ENCODE data around the gene FXYD6.

The FXYD6 gene

DNA sequence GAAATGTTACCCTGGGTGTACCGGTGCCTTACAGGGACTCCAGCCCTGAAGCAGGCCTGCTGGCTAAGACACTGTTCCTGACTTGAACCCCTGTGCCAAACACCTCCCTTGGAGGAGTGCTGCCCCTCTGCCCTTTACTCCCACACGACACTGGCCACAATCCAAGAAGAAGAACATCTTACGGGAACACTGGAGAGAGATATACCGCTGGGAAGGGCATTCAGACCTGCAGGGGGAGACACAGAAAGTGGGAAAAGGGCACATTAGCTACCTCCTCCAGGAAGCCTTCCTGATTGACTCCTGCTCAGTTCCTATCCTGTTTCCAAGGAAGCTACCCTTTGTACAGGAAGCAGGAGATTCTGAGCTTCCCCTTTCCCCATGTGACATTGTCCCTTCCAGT is 34.1 kb upstream of the FXYD6 start:
- no peak for DNase-seq

DNA sequence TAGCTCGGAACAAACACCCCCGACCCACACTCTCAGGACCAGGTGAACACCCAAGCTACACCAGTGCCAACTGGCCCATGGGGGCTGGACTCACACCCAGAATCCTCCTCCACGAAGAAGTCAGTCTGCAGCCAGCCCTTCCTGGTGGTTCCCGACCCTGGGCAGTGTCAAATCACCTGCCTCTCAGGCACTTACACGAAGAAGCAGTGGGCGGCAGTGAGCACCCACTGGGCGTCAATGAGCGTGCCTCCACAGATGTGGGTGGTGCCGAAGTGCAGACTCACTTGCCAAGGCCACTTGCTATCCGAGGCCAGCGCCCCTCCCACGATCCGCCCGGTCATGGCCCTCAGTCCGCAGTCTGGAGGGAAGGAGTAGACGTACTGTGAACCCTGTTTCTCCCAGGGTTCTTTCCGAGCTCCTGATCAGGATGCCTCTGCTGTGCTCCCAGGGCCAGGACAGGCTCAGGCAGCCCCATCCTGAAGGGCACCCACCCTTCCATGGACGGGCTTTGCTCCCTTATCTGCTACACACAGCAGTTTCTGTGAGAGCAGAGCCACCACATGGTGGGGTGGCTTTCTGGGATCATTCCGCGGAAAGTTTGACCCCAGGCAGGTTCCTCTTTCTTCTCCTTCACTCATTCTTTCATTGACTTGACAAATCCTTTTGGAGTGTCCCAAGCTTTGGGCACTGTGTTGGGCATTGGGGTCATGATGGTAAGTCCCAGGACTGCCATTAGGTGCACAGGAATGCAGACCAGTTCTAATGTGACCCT is 33.3 kb upstream of the FXYD6 start:
- no peak for DNase-seq

DNA sequence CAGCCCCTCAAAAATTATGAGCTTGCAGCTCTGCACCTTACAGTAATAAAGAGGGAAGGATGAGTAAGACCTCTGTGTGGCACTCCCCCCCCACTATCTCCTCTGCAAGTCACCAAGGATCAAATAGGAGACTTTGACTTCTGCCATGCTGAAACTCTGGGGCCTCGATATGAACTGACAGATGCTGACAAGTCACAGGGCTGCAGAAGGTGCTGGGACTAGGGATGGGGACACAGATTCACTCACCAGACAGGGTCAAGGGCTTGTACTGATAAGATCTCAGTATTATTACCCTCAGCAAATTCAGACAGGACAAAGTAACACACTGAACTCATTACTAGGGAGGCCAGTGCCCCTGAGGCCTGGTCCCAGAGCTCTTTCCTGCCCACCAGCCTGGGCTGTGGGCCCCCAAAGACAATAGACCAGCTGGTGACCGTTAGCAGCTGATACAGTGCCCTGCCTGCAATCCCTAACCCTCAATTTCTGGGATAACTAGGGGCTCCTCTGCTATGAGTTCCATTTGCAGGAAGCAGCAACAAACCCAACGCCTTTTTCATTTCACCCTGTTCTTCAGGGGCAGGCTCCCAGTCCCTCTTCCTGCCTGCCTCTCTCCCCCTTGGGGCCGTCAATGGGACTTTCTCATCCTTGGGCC is 32.6 kb upstream of the FXYD6 start:
- no peak for DNase-seq

DNA sequence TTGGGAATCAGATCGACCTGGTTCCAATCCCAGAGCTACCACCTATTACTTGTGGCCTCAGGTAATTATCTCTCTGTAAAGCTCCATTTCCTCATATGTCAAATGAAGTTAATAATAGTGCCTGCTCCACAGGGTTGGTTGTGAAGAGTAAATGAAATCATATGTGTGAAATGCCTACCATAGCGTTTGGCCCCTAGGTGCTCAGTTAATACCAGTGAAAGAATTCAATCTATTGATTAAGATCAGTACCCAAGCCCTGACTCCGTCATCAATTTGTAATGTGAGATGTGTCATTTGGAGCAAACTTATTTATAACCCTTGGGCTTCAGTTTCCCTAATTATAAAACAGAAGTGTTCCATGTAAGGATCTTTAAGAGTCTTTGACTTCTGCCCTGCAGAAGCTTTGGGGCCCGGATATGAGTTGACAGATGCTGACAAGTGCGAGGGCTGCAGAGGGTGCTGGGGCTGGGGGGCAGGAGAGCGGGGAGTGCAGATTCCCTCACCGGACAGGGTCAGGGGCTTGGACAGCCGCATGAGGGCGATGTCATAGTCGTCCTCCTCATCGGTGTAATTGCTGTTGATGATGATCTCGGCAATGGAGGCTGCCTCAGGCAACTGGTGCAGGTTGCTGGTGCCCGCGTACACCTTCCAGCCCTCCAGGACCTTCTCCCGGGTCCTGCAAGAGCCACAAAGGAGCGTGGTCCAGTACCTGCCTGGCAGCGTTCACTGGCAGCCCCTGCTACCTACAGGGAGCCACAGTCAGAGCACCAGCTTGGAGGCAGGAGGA is 31.8 kb upstream of the FXYD6 start:
- DNase-seq: no peak

DNA sequence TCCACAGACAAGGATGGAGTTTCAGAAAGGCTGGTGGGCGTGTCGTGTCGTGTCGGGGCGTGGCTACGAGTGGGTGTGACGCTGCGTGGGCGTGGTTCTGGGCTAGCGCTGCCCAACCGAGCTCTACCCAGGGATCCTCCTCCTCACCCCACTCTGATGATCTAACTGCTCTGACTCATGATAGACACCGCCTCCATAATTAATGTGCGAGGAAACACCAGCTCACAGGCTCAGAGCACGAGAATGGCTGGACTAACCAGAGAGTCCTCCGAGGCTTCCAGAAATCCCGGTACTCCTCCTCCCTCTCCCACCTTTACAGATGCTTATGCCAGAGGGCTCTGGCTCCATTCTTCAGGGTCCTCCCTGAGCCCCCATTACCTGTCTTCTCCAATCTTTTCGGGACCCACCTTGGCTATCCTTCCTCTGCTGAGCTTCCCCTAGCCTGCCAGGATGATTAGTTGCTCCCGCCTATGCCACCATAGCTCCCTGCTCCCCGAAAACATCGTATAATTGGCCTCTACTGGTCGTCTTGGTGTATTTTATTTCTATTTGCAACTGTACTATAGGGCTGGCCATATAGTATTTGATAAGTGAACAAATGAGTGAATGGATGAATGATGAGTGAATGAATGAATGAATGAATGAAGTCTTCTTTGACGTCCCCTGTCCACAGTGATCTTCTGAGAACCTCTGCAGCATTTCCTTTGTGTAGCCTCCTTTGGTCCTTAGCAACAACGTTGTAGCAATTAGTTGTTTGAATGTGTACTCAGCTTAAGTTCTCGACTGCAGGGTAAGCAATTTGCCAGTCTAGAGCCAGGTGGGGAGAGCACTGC is 31.0 kb upstream of the FXYD6 start:
- DNase-seq: peak; percentile 95 to 98

DNA sequence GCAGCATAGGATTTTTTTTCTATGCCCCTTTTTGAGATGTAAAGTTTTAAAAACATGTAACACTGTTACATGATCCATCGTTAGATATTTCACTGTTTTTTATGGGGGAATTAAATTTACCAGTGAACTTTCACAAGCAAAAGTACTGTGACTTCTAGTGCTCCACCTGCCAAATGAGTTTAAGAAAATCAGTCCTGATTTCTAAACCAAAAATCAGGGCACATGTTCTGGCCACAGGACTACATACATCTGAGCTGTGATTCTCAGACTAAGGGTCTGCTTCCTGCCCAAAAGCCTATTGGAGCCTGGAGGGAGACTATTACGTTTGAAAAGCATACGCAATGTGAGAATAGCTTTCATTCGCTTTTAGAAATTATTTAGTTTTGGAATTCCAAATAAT is 30.3 kb upstream of the FXYD6 start:
- no peak for DNase-seq

DNA sequence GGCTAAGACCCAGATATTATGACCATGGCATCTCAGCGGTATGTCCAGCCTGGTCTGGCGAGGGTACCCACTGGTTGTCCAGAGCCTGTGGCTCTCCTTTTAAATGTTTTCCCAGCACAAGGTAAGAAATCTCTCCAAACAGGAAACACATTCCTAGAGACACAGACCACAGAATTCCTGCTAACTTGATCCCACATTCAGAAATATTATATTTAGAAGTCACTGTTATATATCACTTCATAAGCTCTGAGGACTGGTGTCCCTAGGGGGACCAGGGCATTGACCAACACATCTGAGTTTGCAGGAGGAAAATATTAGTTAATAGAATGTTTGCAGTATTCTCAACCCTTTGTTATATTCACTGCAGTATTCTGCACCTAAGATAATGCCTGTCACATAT is 29.7 kb upstream of the FXYD6 start:
- DNase-seq: no peak

DNA sequence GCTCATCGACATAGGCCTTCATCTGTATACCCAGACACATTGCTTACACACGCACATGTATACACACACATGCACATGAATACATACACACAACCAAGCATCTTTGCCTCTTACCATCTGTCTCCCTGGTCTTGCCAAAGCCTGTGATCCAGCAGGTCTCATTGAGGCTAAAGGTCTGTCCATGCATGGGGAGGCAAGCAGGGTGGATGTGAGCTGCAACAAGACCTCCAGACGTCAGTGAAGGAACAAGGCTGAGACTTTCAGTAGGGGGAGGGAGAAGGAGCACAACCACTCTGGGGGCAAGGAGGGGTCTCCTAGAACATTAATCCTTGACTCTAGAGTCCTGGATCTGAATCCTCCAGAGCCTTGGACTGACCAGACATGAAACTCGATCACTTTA is 29.1 kb upstream of the FXYD6 start:
- no peak for DNase-seq

DNA sequence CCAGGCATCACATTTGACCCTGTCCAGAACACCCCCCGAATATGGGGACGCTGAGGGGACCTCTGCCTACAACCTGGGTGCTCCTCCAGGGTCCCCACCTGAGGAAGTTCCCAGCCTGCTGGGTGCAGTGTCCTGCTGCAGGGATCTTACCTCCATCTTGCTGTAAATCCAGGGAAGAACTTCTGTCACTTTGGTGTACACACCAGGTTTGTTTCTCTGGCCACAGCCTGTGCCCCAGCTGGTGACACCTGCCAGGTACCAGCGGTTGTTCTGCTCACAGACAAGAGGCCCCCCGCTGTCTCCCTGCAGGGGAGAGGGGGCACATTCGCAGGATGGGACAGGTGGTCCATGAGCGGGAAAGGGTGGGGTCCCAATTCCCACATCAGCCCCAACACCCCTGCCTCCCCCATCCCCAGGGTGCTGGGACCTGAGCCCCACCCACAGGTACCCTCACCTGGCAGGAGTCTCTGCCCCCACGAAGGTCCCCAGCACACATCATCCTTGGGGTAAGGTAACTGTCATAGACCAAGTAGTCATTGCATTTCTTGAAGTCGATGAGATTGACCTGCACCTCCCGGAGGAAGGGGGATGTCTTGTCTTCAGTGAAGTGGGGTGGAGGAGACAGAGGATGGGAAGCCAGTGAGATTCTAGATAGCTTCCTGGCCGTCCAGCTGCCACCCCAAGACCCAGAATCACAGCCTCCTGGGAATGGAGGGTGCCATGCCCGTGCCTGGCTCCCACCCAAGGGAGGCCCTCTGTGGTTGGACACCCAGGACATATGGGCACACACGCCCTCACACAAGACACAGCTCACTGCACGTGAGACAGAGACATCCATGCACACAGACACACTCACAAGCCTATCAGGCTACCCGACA is 27.3 kb upstream of the FXYD6 start:
- no peak for DNase-seq

DNA sequence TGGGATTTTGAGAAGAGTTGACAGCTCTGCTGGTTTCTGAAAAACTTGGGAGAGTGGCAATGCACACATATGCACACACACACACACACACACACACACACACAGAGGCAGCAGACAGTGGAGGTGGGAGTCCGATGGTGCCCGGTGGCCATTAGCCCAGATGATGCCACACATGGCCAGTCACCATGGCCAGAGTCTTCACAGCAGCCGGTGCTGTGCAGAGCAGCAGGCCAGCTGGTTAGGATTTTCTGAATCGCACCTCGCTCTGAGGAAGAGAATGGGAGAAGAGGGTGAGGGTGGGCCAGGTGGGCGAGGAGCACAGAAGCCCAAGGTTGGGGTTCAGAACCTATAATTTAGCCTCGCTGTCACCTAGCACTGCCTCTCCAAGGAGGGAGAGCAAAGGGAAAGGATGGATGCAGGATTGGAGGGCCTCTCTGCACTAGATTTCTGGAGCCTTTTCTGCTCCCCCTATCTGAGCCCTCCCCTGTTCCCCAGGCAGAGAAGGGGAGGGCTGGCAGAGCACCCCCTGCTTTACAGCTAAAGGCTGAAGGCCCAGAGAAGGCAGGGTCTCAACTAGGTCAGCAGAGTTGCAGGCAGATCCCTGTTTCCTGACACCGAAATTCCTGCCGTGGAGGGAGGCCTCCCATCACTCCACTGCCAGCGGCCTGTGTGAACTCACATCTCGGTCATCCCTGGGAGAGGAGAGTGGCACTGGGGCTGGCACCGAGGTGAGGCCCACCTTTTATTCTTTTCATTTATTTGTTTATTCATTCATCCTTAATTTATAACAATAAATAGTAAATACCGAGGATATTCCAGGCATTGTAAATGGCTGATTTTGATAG is 25.8 kb upstream of the FXYD6 start:
- DNase-seq: no peak

DNA sequence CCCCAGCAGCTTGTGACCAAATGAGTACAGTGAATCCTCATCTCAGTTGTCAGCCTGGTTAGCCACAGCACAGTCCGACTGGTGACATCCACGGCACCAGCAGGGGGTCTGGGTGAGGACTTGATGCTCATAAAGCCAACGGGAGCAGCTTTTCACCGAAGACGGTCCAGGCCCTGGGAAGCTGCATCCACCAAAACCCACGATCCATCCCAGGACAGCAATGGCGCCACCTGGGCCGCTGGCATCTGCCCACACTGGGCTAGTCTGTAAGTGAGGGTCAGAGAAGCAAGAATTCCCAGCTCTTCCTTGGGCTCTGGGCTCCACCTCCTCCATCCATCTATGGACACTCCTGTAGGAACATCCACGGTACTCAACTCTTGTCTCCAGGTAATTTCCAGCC is 25.1 kb upstream of the FXYD6 start:
- DNase-seq: no peak

DNA sequence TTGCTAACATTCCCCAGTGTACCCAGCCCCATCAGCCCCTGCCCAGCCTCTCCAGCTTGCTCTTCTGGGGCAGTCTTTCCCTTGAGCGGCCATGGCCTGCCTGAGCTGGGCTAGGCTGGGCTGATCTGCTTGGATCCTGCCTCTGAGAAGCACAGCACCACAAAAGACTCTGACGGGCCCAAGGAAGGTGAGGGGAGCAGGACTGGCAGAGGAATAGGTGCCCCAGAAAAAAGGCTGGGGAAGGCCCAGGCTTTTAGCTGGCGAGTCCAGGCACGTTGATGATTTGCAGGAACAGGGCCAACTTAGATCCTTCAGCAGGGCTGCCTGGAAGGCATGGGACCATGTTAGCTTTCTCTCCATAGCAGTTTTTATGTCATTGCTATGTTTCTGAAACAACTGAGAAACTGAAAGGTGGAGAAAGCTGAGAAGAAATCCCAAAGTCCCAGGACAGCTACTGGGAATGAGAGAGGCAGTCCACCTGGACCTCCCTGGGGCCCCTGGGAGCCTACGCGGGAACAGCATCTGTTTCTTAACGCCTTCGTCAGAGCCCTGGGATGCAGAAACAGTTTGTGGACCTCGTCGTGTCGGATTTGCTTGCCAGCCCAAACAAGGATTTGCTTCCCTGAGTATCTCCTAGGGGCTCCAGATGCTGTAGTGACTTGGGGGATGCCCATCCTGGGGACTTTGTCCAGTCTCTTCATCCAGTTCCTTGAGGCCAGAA is 24.4 kb upstream of the FXYD6 start:
- DNase-seq: peak in 1 of 2 experiments; percentile 21

DNA sequence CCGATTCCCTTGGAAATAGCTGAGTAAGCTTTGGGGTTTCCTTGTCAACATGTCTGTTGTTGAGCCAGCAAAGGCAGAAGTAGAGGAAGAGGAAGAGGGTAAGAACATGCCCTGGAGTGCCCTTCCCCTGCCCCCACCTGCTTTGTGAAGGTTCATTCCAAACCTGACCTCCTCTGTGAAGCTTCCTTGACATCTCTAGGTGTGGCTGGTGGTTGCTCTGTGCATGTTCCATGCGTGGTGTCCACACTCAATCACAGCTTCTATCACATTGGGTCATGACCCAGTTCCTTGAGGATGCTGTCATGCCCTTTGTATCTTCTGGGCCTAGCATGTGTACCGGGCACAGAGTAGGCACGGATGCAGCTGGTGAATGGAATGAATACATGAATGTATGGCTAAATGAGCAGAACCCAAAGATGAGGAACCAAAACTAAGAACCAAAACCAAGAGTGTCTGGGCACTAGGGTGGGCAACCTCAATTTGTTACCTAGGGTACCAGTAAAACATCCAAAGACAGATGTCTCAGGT is 23.7 kb upstream of the FXYD6 start:
- DNase-seq: no peak

DNA sequence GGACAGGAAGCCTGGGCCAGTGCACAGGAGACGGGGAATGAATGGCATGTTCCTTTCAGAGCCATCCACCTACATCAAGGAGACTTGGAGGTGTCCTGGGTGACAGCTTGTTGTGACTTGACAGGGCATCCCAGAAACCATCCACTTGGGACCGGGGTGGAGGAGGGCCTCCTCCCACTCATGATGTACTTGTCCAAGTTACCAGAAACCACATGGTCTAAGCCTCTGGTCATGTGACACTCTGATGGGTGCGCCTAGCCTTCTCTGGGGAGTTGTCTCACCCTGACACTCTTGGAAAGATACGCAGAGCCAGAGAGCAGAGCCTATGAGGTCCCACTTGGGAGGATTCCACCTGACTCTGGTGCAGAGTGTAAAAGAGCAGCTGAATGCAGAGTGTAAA is 21.6 kb upstream of the FXYD6 start:
- no peak for DNase-seq

DNA sequence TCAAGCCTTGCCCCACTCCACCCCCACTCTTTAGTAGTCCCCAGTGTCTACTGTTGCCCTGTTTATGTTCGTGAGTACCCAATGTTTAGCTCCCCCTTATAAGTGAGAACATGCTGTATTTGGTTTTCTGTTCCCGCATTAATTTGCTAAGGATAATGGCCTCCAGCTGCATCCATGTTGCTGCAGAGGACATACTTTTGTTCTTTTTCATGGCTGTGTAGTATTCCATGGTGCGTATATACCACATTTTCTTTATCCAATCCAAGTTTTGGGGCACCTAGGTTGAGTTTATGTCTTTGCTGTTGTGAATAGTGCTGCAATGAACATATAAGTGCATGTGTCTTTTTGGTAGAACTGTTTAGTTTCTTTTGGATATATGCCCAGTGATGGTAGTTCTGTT is 16.2 kb upstream of the FXYD6 start:
- no peak for DNase-seq

DNA sequence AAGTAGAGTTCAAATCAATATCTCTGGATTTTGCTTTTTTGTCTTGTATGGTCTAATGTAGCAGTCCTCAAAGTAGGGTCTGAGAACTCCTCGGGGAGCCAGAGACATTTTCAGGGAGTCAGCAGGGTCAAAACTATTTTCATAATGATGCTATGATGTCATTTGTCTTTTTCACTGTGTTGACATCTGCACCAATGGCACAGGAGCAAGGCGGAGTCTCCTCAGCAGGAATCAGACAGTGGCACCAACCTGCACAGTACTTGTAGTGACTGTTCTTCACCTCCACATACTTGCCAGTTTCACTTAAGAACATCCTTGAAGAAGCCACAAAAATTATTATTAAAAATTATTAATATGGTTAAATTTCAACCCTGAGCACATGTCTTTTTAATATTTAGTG is 14.9 kb upstream of the FXYD6 start:
- DNase-seq: no peak

DNA sequence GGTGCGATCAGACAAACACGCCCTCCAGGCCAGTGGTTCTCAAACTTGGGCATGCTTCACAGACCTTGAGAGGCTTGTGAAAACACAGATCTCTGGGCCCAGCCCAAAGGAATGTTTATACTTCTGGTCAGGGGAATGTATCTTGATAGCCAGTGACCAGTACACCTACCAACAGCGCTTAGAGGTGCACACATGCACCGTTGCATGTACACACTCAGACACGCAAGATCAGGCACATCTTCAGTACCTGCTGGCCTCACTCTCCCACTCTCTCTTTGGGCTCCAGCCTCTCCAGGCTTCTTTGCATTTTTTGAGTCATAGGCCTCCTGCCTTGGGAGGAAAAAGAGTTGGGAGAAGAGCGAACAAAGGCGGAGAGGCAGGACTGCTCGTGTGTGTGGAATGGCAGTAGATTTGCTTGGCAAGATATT is 11.7 kb upstream of the FXYD6 start:
- no peak for DNase-seq

DNA sequence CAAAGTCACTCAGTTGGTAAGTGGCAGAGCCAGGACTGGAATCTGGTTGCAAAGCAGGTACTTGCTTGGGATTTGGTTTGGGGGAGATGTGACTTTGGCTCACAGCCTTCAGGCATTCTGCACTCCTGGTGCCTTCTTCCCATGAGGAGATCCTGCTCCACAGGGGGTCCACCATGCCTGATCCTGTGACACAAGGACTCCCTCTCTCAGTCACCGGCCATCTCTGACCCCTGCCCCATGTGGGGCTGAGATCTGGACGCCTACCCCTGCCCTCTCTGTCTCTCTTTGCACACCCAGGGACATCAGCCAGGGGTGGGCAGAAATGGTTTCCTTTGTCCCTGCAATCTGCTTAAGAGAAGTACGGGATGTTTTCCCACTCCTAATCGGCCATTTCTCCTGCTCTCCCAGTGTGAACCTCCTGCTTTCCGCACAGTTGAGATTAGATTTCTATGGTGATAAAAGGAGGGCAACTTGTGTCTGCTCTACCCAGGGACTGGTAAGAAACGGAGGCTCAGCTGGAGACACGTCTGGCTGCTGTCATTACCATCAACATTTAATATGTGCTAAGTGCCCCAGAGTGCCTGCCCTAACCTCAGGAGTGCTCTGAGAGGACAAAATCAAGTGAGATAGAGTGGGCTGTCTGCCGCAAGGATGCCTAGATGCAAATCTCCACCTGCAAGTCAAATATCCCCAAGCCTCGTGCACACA is 11.1 kb upstream of the FXYD6 start:
- DNase-seq: no peak

DNA sequence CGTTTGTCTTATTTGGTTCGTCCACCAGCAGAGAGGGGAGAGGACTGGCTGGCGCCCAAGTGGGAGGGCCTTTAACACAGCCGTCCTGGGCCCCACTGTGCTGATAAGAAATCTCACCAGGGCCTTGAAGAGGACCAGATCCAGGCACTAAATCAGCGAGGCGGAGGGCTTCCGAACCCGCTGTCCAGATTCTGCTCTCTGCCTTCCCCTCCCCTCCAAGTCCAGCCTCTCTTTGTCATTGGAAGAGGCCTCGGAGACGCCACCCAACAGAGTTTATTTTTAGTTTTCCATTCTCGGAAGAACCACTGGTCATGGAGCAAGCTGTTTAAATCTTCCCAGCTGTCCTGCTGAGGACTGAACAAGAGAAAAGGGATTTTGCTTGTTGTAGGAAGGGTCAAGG is 9.3 kb upstream of the FXYD6 start:
- DNase-seq: no peak

Measured in NCI-H446 (cell line).